Neutrophil (primary cell): Measurements from ENCODE around the gene SCUBE3.

ENCODE experiments used
- H3K27ac ChIP-seq: fragments of 200-600 bp; sonication (generic); 2 replicates; pipeline ENCODE4 v1.5.1; 2016; ENCODE audit warnings: mild to moderate bottlenecking, moderate library complexity
- H3K27me3 ChIP-seq: fragments of 200-600 bp; sonication (generic); 2 replicates; pipeline ENCODE4 v1.6.0; 2016; ENCODE audit warnings: mild to moderate bottlenecking
- H3K36me3 ChIP-seq: fragments of 200-600 bp; sonication (generic); 2 replicates; pipeline ENCODE4 v1.5.1; 2017
- H3K4me1 ChIP-seq, 2 experiments: fragments of 200-600 bp in 1 of 2; sonication (generic) in 1 of 2; 1 replicate in 1 of 2; 2 replicates in 1 of 2; pipeline versions ENCODE4 v1.5.1 to v1.6.1; 2013 to 2016; ENCODE audit warnings: low read depth in 1 of 2, low read length in 1 of 2, mild to moderate bottlenecking in 1 of 2, moderate library complexity in 1 of 2; ENCODE audit not compliant: control insufficient read depth in 1 of 2, insufficient read depth in 1 of 2
- H3K4me3 ChIP-seq, 2 experiments: fragments of 200-600 bp in 1 of 2; sonication (generic) in 1 of 2; 1 replicate in 1 of 2; 2 replicates in 1 of 2; pipeline ENCODE4 v1.5.1; 2013 to 2016; ENCODE audit warnings: low read depth in 1 of 2, low read length in 1 of 2, mild to moderate bottlenecking in 1 of 2, moderate library complexity in 1 of 2
- H3K9me3 ChIP-seq: fragments of 200-600 bp; sonication (generic); 2 replicates; pipeline ENCODE4 v1.5.1; 2016
- TF ChIP-seq, protein P1 (sequence below): fragments of 200-600 bp; sonication (generic); IDR thresholded peaks from 2 replicates; pipeline ENCODE4 v1.5.1; 2016; ENCODE audit warnings: antibody characterized with exemption

The SCUBE3 gene

DNA sequence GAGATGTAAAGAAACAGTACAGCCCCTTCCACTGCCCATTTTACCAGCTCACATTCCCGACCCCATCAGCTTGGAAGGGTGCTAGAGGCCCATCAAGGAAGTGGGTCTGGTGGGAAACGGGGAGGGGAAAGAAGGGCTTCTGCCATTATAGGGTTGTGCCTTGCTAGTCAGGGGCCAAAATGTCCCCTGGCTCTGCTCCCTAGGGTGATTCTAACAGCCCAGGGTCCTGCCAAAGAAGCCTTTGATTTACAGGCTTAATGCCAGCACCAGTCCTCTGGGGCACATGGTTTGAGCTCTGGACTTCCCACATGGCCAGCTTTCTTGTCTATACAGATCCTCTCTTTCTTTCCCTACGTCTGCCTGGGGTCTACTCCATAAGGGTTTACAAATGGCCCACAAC lies 35.2 kb downstream of the SCUBE3 start:
- Histone ChIP-seq H3K27me3 (no peaks in the 10 kb centered on the region), H3K4me3 (no peak overlapping the region), H3K9me3 (no peaks in the 10 kb centered on the region), H3K36me3 (no peaks in the 10 kb centered on the region), H3K4me1 (no peaks in the 10 kb centered on the region), H3K27ac (no peak overlapping the region)
- TF ChIP-seq, protein P1, sequence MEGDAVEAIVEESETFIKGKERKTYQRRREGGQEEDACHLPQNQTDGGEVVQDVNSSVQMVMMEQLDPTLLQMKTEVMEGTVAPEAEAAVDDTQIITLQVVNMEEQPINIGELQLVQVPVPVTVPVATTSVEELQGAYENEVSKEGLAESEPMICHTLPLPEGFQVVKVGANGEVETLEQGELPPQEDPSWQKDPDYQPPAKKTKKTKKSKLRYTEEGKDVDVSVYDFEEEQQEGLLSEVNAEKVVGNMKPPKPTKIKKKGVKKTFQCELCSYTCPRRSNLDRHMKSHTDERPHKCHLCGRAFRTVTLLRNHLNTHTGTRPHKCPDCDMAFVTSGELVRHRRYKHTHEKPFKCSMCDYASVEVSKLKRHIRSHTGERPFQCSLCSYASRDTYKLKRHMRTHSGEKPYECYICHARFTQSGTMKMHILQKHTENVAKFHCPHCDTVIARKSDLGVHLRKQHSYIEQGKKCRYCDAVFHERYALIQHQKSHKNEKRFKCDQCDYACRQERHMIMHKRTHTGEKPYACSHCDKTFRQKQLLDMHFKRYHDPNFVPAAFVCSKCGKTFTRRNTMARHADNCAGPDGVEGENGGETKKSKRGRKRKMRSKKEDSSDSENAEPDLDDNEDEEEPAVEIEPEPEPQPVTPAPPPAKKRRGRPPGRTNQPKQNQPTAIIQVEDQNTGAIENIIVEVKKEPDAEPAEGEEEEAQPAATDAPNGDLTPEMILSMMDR = no peak

DNA sequence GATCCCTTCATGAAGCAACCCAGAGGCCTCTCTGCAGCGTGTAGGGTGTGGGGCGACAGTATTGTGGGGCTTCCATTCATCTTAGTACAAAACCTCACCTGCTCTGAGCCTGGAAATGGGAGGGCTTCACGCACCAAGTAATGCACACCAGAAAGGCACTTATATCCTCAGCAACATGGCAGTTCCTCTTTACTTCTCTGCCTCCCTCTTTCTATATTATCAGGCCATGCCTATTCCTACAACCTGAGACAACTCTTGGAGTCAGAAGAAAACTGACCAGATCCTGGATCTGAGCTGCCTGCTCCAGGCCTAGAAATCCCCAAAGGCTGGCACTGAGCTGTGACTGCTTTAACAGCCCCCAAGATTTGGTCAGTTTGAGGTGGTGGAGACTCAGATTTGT lies 38.2 kb downstream of the SCUBE3 start:
- TF ChIP-seq, protein P1 = no peak
- Histone ChIP-seq H3K27me3 (no peaks in the 10 kb centered on the region), H3K27ac (no peak overlapping the region), H3K4me1 (peaks cover 0 to under 1% of the 10 kb centered on the region in 2 experiments), H3K9me3 (no peaks in the 10 kb centered on the region), H3K36me3 (no peaks in the 10 kb centered on the region), H3K4me3 (no peak overlapping the region)

DNA sequence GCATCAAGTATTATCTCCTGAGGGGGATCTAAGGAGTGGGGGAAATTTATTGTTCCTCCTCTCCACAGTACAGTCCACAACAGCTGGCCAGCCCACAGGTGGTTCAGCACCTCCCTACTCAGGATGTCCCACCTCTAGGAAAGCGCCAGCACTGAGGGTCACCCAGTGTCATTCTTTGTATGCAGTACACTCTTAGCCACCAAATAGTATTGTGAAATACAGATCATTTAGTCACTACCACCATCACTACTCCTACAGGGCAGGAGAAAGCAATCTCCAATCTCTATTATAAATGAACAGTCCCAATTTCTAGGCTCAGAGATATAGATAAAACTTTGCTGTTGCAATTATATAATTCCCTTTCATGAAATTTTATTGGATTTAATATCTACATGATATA lies 39.5 kb downstream of the SCUBE3 start:
- H3K4me3 ChIP-seq = no peak overlapping the region
- peaks cover 8 to 10% of the 10 kb centered on the region in 2 experiments for H3K4me1 ChIP-seq
- TF ChIP-seq, protein P1 = no peak
- H3K9me3 ChIP-seq = no peaks in the 10 kb centered on the region
- H3K36me3 ChIP-seq = no peaks in the 10 kb centered on the region
- H3K27me3 ChIP-seq = no peaks in the 10 kb centered on the region
- H3K27ac ChIP-seq = no peak overlapping the region

- Histone ChIP-seq H3K9me3 (no peaks in the 10 kb centered on the region), H3K36me3 (no peaks in the 10 kb centered on the region), H3K27me3 (no peaks in the 10 kb centered on the region), H3K4me3 (peak overlapping the region; percentile 87 to 96), H3K4me1 (peaks cover 27 to 32% of the 10 kb centered on the region in 2 experiments), H3K27ac (no peak overlapping the region)
- TF ChIP-seq, protein P1 = no peak
Observed at GRCh38 chr6:35258336-35258735, 44.6 kb downstream of the SCUBE3 start.

GRCh38 chr6:35258858-35259193 lies 45.1 kb downstream of the SCUBE3 start:
- Histone ChIP-seq H3K27me3 (no peaks in the 10 kb centered on the region), H3K27ac (peak overlapping the region; percentile 85), H3K4me1 (peaks cover 27 to 32% of the 10 kb centered on the region in 2 experiments), H3K4me3 (peak overlapping the region; percentile 87 to 96), H3K36me3 (no peaks in the 10 kb centered on the region), H3K9me3 (no peaks in the 10 kb centered on the region)
- TF ChIP-seq, protein P1 = no peak
